Measurements from ENCODE around the gene BMPER.

- TF ChIP-seq CTCF (conservative IDR thresholded peaks at IDR 0.05; ENCODE audit: low read depth, low read length) (no peak), EZH2 (IDR thresholded peaks at IDR 0.05; ENCODE audit: borderline replicate concordance, low read depth, low read length, poor library complexity, severe bottlenecking) (no peak)
Observed at GRCh38 chr7:34043461-34044305, 138.3 kb downstream of the BMPER start.
